HFF-Myc (cell line): ENCODE data around the gene IQCM.
"Not testable (repeated sequence)": the region's sequence is repeated elsewhere in the genome, so short reads cannot be mapped to it uniquely, and the experiment has no call there.

Experiments
- DNase-seq: peaks from one replicate; pipeline ENCODE4 v3.0.0-alpha.2; 2011; ENCODE audit warnings: low read depth; ENCODE audit errors: extremely low read depth
- H3K4me3 ChIP-seq: replicated peaks from 2 replicates; pipeline ENCODE4 v1.5.1; 2011; ENCODE audit warnings: low read depth, mild to moderate bottlenecking, control low read depth, low read length
- TF ChIP-seq, protein P1 (sequence below): IDR thresholded peaks from 2 replicates; pipeline ENCODE4 v1.5.1; 2012; ENCODE audit warnings: mild to moderate bottlenecking, low read depth, low read length, control low read depth; ENCODE audit errors: missing control alignments

The IQCM gene

DNA sequence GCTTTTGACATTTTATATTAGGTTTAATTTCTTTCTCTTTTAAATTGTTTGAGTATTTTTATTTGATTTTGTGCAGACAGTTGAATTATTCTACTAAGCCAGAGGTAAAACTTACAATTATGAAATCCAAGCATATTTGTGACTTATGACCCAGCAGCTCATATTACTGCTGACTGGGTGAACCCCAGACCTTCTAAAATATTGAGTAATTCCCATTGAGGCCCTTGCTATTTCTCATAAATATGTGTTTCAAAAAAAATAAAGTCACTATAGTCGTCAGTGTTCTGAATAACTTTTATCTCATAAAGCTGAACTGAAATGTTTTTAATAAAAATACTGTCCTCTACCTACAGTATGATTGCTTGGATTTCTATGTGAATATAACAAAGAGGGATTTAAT, 303.1 kb downstream of the IQCM start:
- H3K4me3 ChIP-seq, result no peak overlapping the region
- DNase-seq, result no peak
- TF ChIP-seq, protein P1, sequence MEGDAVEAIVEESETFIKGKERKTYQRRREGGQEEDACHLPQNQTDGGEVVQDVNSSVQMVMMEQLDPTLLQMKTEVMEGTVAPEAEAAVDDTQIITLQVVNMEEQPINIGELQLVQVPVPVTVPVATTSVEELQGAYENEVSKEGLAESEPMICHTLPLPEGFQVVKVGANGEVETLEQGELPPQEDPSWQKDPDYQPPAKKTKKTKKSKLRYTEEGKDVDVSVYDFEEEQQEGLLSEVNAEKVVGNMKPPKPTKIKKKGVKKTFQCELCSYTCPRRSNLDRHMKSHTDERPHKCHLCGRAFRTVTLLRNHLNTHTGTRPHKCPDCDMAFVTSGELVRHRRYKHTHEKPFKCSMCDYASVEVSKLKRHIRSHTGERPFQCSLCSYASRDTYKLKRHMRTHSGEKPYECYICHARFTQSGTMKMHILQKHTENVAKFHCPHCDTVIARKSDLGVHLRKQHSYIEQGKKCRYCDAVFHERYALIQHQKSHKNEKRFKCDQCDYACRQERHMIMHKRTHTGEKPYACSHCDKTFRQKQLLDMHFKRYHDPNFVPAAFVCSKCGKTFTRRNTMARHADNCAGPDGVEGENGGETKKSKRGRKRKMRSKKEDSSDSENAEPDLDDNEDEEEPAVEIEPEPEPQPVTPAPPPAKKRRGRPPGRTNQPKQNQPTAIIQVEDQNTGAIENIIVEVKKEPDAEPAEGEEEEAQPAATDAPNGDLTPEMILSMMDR, result no peak

DNA sequence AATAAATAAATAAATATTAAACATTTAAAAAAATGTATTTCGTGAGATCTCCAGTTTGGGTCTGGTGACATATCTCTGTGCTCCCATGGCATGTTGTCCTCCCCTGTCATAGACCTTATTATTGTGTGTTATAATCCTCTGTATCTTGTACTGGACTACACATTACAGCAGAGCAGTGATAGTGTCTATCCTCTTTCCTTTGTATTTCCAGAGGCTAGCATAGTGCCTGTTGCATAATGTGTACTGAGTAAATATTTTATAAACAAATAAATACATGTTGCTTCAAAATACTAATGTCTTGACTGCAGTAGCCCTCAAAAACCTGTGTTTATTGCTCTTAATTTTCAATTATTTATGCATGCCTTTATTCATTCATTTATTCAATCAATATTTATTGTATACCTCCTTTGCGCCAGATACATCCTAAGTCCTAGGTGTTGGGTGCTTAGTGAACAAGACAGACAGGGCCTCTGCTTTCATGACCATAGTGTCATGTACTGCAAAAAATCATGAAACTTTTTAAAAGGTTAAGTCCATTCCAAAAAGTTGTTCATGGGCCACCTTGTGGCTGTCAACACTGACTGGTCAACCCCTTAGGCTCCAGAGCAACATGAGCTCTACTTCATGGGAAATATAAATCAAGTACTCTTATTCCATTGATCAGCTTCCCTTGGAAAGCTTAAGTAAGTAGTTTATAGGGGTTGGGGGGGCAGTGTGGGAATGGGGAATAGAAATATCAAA, 303.9 kb downstream of the IQCM start:
- no peak for DNase-seq
- no peak overlapping the region for H3K4me3 ChIP-seq
- TF ChIP-seq, protein P1, result no peak

DNA sequence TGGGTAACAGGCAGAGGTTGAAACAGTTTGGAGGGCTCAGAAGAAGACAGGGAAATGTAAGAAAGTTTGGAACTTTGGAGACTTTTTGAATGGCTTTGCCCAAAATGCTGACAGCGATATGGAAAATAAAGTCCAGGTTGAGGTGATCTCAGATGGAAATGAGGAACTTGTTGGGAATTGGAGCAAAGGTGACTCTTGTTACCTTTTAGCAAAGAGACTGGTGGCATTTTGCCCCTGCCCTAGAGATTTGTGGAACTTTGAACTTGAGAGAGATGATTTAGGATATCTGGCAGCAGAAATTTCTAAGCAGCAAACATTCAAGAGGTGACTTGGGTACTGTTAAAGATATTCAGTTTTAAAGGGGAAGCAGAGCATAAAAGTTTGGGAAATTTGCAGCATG, 308.3 kb downstream of the IQCM start:
- not testable (repeated sequence) for H3K4me3 ChIP-seq, DNase-seq

DNA sequence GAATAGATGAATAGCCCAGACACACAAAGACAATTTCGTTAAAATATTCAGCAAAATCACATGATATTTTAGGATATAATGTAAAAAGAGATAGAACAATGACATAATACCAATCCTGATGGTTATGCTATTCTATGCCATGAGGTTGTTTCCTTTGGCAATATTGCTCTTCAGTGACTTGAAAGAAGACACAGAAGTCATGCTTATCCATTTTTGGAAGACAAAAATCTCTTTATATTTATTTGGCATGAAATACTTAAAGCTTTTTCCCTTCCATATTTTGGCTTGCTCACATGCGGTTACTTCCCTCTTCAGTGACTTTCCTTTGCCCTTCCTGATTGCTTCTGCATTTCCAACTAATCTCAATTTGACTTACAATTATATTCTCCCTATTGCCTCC, 314.8 kb downstream of the IQCM start:
- no peak overlapping the region for H3K4me3 ChIP-seq
- no peak for DNase-seq
- TF ChIP-seq, protein P1, result no peak

DNA sequence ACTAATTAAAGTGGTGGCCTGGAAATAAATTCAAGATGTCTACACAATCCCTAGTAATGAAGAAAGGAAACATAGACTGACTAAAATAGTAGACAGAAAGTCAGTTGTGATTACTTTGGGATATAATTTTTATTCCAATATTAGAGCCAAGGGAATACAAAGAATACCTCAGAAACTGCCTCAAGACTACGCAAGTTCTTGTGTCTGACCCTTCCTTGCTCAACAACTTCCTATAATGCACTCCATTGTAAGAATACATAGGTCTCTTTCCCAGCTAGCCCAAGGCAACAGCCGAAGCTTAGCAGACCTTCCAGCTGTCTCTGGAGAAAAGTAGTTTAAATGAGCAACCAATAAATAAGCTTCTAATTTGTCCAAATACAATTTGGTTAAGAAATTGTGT, 315.9 kb downstream of the IQCM start:
- TF ChIP-seq, protein P1, result no peak
- DNase-seq, result no peak
- H3K4me3 ChIP-seq, result no peak overlapping the region

DNA sequence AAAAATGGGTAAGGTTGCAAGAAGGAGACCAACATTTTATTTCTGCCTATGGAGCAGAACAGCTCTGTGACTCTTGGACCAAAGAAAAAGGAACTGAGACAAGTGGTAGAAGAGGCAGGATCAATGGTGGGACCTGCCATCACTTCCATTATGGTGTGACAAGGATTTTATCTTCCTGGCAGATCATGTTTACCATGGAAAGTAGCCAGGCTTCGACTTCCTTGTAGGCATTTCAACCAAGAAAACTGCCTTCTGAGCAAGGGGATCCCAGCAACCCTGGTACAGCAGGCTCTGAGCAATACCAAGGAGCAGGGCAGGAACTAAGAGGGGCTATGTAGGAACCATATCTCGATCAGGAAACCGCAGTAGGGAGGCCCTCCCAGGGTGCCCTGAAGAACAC, 317.4 kb downstream of the IQCM start:
- no peak for DNase-seq
- no peak overlapping the region for H3K4me3 ChIP-seq
- TF ChIP-seq, protein P1, result no peak

DNA sequence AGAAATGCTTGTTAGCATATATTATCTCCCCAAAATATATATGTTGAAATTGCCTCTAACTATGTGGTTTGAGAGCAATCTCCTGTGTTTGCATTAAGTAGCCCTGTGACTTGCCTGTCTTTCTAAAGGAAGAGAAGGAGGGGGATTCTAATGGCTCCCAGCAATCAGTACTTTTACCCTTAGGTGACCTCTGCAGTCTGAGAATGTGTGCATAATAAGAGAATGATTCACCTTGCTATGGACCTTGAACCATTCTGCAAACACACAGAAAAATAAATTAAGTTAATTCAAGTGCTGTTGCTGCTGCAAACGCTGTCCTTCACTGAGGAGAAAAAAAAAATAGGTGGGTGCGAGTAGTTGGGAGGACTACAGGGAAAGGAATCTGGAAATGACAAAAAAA, 322.2 kb downstream of the IQCM start:
- no peak for DNase-seq
- TF ChIP-seq, protein P1, result no peak

More for the DNA sequence above, 322.2 kb downstream of the IQCM start:
- no peak overlapping the region for H3K4me3 ChIP-seq
